Cardiac septum (tissue), 1 donor: ENCODE data around the gene CCDC137. TPM values are rescaled to one million over a fixed set of nuclear protein-coding genes. Genes with fewer than 3 reads are reported as not detected.

Source experiments
- microRNA-seq: library from miRNA; unstranded; fragments of <30 nt; microRNA quantifications from one replicate; pipeline ENCODE4 v1.2.0, GENCODE V29; 2020
- total RNA-seq: library from RNA; stranded (reverse); fragmentation: NEBNext Ultra II Directional; extraction: Animal tissue kit (Norgen Biotek cat#: 25700); gene quantifications from one replicate; pipeline ENCODE4 v1.2.1, GENCODE V29; 2021
- donor health status: DM: no; HTN: no; CAD: no.

CCDC137 gene
- total RNA-seq, 1 donor from 2014 or later: 8.2 TPM

Small RNA genes within 50 kb of the gene (microRNA-seq; reads per million reads assigned to microRNA genes)
- gene MIR6786: not detected

Other genes starting within 250 kb of the CCDC137 start
- gene ACTG1, start 153.9 kb upstream of the CCDC137 start, total RNA-seq: 634 TPM
- gene FSCN2, start 138.4 kb upstream of the CCDC137 start, total RNA-seq: 1.1 TPM
- gene FAAP100, start 114.4 kb upstream of the CCDC137 start, total RNA-seq: 13.6 TPM
- 107 TPM for gene NPLOC4, start 29.6 kb upstream of the CCDC137 start, total RNA-seq
- gene TSPAN10, start 29.5 kb upstream of the CCDC137 start, total RNA-seq: 0.30 TPM
- not detected for gene PDE6G, start 10.2 kb upstream of the CCDC137 start, total RNA-seq
- 17.9 TPM for gene OXLD1, start 132 bp upstream of the CCDC137 start, total RNA-seq
- gene ARL16, start 17.1 kb downstream of the CCDC137 start, total RNA-seq: 19.1 TPM
- 56.2 TPM for gene HGS, start 17.3 kb downstream of the CCDC137 start, total RNA-seq
- 117 TPM for gene MRPL12, start 36.6 kb downstream of the CCDC137 start, total RNA-seq
- gene SLC25A10, start 45.5 kb downstream of the CCDC137 start, total RNA-seq: 6.3 TPM
- not detected for gene GCGR, start 137.4 kb downstream of the CCDC137 start, total RNA-seq
- gene MCRIP1, start 166.6 kb downstream of the CCDC137 start, total RNA-seq: 102 TPM
- gene PPP1R27, start 168.3 kb downstream of the CCDC137 start, total RNA-seq: 0.32 TPM
- 371 TPM for gene P4HB, start 193.8 kb downstream of the CCDC137 start, total RNA-seq
- gene ARHGDIA, start 204.6 kb downstream of the CCDC137 start, total RNA-seq: 158 TPM
- 40.1 TPM for gene ALYREF, start 224.8 kb downstream of the CCDC137 start, total RNA-seq
- gene ANAPC11, start 225.0 kb downstream of the CCDC137 start, total RNA-seq: 131 TPM
- gene NPB, start 235.5 kb downstream of the CCDC137 start, total RNA-seq: 0.51 TPM
- gene PCYT2, start 244.7 kb downstream of the CCDC137 start, total RNA-seq: 47.1 TPM